Measurements from ENCODE around the gene KSR1. TPM values are rescaled to one million over a fixed set of nuclear protein-coding genes. Genes with fewer than 3 reads are reported as not detected.

KSR1 gene
- polyA plus RNA-seq, 1 donor from 2014 or later = 9.2 TPM

DNA sequence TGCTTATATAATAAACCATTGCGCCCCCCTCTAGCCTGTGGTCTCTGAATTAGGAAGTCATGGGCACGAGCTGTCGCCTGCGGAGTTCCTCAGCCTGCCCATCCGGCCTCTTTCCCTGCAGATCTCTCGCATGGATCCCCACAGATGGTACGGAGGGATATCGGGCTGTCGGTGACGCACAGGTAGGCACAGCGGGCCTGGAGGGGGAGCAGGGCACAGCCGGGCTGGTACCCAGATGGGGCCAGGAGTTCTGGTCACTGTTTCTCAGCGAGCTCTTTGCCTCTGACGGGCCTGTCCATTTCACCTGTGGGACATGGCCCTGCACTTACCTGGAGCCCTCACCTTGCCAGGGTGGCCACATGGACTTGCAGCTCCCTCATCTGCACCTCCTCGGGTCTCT lies 132.1 kb downstream of the KSR1 start:
- no peak for TF ChIP-seq EP300 (conservative IDR thresholded peaks at IDR 0.05; ENCODE audit: poor library complexity, severe bottlenecking)
- TF ChIP-seq EZH2 (IDR thresholded peaks at IDR 0.05; ENCODE audit: borderline replicate concordance, insufficient read depth, low read length, poor library complexity, severe bottlenecking) = no peak
- no peak overlapping the region for H3K4me2 ChIP-seq (ENCODE audit: low read length)
- no peaks in the 10 kb centered on the region for H3K36me3 ChIP-seq (ENCODE audit: insufficient read depth, low read length)

DNA sequence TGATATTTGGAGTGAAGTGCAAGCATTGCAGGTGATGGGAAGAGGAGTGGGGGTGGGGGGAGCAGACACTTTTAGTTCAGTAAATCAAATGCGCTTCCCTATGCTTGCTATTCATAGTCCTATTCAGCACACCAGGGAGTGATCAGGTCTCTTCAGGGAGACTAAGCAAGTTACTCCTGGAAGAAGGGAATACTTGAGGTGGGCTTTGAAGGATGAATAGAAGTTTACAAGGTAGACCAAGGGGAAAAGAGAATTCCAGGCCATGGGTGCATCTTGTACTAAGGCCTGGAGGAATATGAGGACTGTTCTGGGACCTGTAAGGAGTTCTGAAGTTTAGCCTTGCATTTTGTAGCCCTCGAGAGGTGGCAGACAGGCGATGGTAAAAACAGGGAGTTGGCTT lies 134.6 kb downstream of the KSR1 start:
- Histone ChIP-seq H3K27me3 (ENCODE audit: insufficient read depth, low read depth, low read length) (no peaks in the 10 kb centered on the region), H3K36me3 (ENCODE audit: insufficient read depth, low read length) (no peaks in the 10 kb centered on the region), H3K9me2 (ENCODE audit: insufficient read depth, low read length) (no peaks in the 10 kb centered on the region), H3K4me2 (ENCODE audit: low read length) (no peak overlapping the region), H3F3A (ENCODE audit: insufficient read depth, low read length, poor library complexity, severe bottlenecking) (no peaks in the 10 kb centered on the region), H2AFZ (ENCODE audit: low read depth, low read length) (no peak overlapping the region), H3K27ac (ENCODE audit: low read length) (no peak overlapping the region), H3K4me3 (ENCODE audit: low read length) (no peak overlapping the region), H3K79me2 (replicated peaks; ENCODE audit: insufficient read depth, low read length) (no peaks in the 10 kb centered on the region), H4K20me1 (ENCODE audit: insufficient read depth) (no peaks in the 10 kb centered on the region), H3K9me3 (ENCODE audit: low read length) (no peaks in the 10 kb centered on the region), H3K9ac (ENCODE audit: low read length) (no peak overlapping the region)
- TF ChIP-seq RAD21 (conservative IDR thresholded peaks at IDR 0.05) = no peak
- TF ChIP-seq, protein P1, sequence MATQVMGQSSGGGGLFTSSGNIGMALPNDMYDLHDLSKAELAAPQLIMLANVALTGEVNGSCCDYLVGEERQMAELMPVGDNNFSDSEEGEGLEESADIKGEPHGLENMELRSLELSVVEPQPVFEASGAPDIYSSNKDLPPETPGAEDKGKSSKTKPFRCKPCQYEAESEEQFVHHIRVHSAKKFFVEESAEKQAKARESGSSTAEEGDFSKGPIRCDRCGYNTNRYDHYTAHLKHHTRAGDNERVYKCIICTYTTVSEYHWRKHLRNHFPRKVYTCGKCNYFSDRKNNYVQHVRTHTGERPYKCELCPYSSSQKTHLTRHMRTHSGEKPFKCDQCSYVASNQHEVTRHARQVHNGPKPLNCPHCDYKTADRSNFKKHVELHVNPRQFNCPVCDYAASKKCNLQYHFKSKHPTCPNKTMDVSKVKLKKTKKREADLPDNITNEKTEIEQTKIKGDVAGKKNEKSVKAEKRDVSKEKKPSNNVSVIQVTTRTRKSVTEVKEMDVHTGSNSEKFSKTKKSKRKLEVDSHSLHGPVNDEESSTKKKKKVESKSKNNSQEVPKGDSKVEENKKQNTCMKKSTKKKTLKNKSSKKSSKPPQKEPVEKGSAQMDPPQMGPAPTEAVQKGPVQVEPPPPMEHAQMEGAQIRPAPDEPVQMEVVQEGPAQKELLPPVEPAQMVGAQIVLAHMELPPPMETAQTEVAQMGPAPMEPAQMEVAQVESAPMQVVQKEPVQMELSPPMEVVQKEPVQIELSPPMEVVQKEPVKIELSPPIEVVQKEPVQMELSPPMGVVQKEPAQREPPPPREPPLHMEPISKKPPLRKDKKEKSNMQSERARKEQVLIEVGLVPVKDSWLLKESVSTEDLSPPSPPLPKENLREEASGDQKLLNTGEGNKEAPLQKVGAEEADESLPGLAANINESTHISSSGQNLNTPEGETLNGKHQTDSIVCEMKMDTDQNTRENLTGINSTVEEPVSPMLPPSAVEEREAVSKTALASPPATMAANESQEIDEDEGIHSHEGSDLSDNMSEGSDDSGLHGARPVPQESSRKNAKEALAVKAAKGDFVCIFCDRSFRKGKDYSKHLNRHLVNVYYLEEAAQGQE (IDR thresholded peaks at IDR 0.05; ENCODE audit: borderline replicate concordance) = no peak
- no peak for TF ChIP-seq EP300 (conservative IDR thresholded peaks at IDR 0.05; ENCODE audit: poor library complexity, severe bottlenecking)
- TF ChIP-seq POLR2AphosphoS5 (IDR thresholded peaks at IDR 0.05) = no peak
- TF ChIP-seq MXI1 (conservative IDR thresholded peaks at IDR 0.05; ENCODE audit: poor library complexity, severe bottlenecking) = no peak
- TF ChIP-seq, protein P2, sequence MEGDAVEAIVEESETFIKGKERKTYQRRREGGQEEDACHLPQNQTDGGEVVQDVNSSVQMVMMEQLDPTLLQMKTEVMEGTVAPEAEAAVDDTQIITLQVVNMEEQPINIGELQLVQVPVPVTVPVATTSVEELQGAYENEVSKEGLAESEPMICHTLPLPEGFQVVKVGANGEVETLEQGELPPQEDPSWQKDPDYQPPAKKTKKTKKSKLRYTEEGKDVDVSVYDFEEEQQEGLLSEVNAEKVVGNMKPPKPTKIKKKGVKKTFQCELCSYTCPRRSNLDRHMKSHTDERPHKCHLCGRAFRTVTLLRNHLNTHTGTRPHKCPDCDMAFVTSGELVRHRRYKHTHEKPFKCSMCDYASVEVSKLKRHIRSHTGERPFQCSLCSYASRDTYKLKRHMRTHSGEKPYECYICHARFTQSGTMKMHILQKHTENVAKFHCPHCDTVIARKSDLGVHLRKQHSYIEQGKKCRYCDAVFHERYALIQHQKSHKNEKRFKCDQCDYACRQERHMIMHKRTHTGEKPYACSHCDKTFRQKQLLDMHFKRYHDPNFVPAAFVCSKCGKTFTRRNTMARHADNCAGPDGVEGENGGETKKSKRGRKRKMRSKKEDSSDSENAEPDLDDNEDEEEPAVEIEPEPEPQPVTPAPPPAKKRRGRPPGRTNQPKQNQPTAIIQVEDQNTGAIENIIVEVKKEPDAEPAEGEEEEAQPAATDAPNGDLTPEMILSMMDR (IDR thresholded peaks at IDR 0.05; ENCODE audit: poor library complexity, severe bottlenecking) = no peak
- no peak for TF ChIP-seq EZH2 (IDR thresholded peaks at IDR 0.05; ENCODE audit: borderline replicate concordance, insufficient read depth, low read length, poor library complexity, severe bottlenecking)
- no peak for TF ChIP-seq TAF1 (IDR thresholded peaks at IDR 0.05; ENCODE audit: low read depth)

More for the DNA sequence above, 132.1 kb downstream of the KSR1 start:
- Histone ChIP-seq H2AFZ (ENCODE audit: low read depth, low read length) (no peak overlapping the region), H3K4me3 (ENCODE audit: low read length) (no peak overlapping the region), H3F3A (ENCODE audit: insufficient read depth, low read length, poor library complexity, severe bottlenecking) (no peaks in the 10 kb centered on the region), H3K27me3 (ENCODE audit: insufficient read depth, low read depth, low read length) (no peaks in the 10 kb centered on the region), H3K9ac (ENCODE audit: low read length) (no peak overlapping the region), H3K9me2 (ENCODE audit: insufficient read depth, low read length) (no peaks in the 10 kb centered on the region), H3K27ac (ENCODE audit: low read length) (no peak overlapping the region), H3K9me3 (ENCODE audit: low read length) (no peaks in the 10 kb centered on the region), H3K79me2 (replicated peaks; ENCODE audit: insufficient read depth, low read length) (no peaks in the 10 kb centered on the region), H4K20me1 (ENCODE audit: insufficient read depth) (no peaks in the 10 kb centered on the region)

DNA sequence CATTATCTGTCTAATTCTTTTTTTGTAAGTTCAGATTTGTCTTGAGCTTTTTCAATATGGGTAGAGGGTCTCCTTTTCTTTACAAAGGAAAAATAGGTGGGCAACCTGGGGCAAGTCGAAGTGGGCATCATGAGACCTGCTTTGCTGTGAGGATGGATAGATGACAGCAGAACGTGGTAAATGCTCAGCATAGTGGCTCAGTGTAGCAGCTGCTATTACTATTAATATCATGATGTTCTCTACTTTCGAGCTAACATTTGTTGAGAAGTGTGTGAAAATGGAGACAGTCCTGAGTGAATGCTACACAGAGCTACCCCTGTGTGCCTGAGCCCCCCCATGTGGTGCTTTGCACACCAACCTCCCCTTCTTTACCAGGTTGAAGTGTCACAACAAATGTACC lies 135.7 kb downstream of the KSR1 start:
- H3K4me3 ChIP-seq (ENCODE audit: low read length) = no peak overlapping the region
- H3K9me3 ChIP-seq (ENCODE audit: low read length) = no peaks in the 10 kb centered on the region
- no peak overlapping the region for H3K27ac ChIP-seq (ENCODE audit: low read length)
- no peak overlapping the region for H3K9ac ChIP-seq (ENCODE audit: low read length)
- H2AFZ ChIP-seq (ENCODE audit: low read depth, low read length) = no peak overlapping the region
- no peak overlapping the region for H3K4me2 ChIP-seq (ENCODE audit: low read length)
- no peaks in the 10 kb centered on the region for H3K27me3 ChIP-seq (ENCODE audit: insufficient read depth, low read depth, low read length)
- no peaks in the 10 kb centered on the region for H3K9me2 ChIP-seq (ENCODE audit: insufficient read depth, low read length)
- no peaks in the 10 kb centered on the region for H3K36me3 ChIP-seq (ENCODE audit: insufficient read depth, low read length)
- no peaks in the 10 kb centered on the region for H3K79me2 ChIP-seq (replicated peaks; ENCODE audit: insufficient read depth, low read length)
- no peaks in the 10 kb centered on the region for H3F3A ChIP-seq (ENCODE audit: insufficient read depth, low read length, poor library complexity, severe bottlenecking)
- no peaks in the 10 kb centered on the region for H4K20me1 ChIP-seq (ENCODE audit: insufficient read depth)
- TF ChIP-seq, protein P1 (IDR thresholded peaks at IDR 0.05; ENCODE audit: borderline replicate concordance) = no peak
- TF ChIP-seq TAF1 (IDR thresholded peaks at IDR 0.05; ENCODE audit: low read depth) (no peak), EP300 (conservative IDR thresholded peaks at IDR 0.05; ENCODE audit: poor library complexity, severe bottlenecking) (no peak), RAD21 (conservative IDR thresholded peaks at IDR 0.05) (no peak), MXI1 (conservative IDR thresholded peaks at IDR 0.05; ENCODE audit: poor library complexity, severe bottlenecking) (no peak), SMC3 (conservative IDR thresholded peaks at IDR 0.05; ENCODE audit: poor library complexity) (no peak), EZH2 (IDR thresholded peaks at IDR 0.05; ENCODE audit: borderline replicate concordance, insufficient read depth, low read length, poor library complexity, severe bottlenecking) (no peak), POLR2AphosphoS5 (IDR thresholded peaks at IDR 0.05) (no peak)
- TF ChIP-seq, protein P2 (IDR thresholded peaks at IDR 0.05; ENCODE audit: poor library complexity, severe bottlenecking) = no peak
